Retinal pigment epithelial cell (primary cell): ENCODE data around the gene PLCL1.

Experiments
- DNase-seq: peaks from one replicate; pipeline ENCODE4 v3.0.0-alpha.2; 2010; ENCODE audit warnings: low read depth
- H3K4me3 ChIP-seq: 2 replicates; pipeline ENCODE4 v1.5.1; 2011; ENCODE audit warnings: mild to moderate bottlenecking, low read length, control low read depth, moderate library complexity
- CTCF ChIP-seq: conservative IDR thresholded peaks from 2 replicates; pipeline ENCODE4 v1.5.1; 2011; ENCODE audit warnings: low read depth, low read length, control low read depth, inconsistent platforms

Gene PLCL1

GRCh38 chr2:197947219-197947757 is 142.9 kb downstream of the PLCL1 start:
- TF ChIP-seq CTCF = no peak
- H3K4me3 ChIP-seq = no peak overlapping the region
- no peak for DNase-seq

- no peak for TF ChIP-seq CTCF
- H3K4me3 ChIP-seq = no peak overlapping the region
- DNase-seq = no peak
Observed at GRCh38 chr2:197949224-197949623, 144.8 kb downstream of the PLCL1 start.

GRCh38 chr2:197950006-197950405 is 145.6 kb downstream of the PLCL1 start:
- no peak for TF ChIP-seq CTCF
- no peak for DNase-seq
- no peak overlapping the region for H3K4me3 ChIP-seq

GRCh38 chr2:197950724-197951123 is 146.3 kb downstream of the PLCL1 start:
- no peak for TF ChIP-seq CTCF

GRCh38 chr2:197952540-197953202 is 148.3 kb downstream of the PLCL1 start:
- H3K4me3 ChIP-seq = no peak overlapping the region
- DNase-seq = no peak
- no peak for TF ChIP-seq CTCF

More at GRCh38 chr2:197950724-197951123, 146.3 kb downstream of the PLCL1 start:
- no peak overlapping the region for H3K4me3 ChIP-seq
- no peak for DNase-seq

- TF ChIP-seq CTCF = no peak
- H3K4me3 ChIP-seq = no peak overlapping the region
- DNase-seq = no peak
Observed at GRCh38 chr2:197954328-197954727, 149.9 kb downstream of the PLCL1 start.

- no peak for TF ChIP-seq CTCF
- DNase-seq = no peak
- no peak overlapping the region for H3K4me3 ChIP-seq
Observed at GRCh38 chr2:197958592-197959150, 154.3 kb downstream of the PLCL1 start.
